ENCODE data around the gene FOXP2. TPM values are rescaled to one million over a fixed set of nuclear protein-coding genes. Genes with fewer than 3 reads are reported as not detected.

FOXP2 gene
- total RNA-seq, 2 experiments from 2014 or later = not detected

DNA sequence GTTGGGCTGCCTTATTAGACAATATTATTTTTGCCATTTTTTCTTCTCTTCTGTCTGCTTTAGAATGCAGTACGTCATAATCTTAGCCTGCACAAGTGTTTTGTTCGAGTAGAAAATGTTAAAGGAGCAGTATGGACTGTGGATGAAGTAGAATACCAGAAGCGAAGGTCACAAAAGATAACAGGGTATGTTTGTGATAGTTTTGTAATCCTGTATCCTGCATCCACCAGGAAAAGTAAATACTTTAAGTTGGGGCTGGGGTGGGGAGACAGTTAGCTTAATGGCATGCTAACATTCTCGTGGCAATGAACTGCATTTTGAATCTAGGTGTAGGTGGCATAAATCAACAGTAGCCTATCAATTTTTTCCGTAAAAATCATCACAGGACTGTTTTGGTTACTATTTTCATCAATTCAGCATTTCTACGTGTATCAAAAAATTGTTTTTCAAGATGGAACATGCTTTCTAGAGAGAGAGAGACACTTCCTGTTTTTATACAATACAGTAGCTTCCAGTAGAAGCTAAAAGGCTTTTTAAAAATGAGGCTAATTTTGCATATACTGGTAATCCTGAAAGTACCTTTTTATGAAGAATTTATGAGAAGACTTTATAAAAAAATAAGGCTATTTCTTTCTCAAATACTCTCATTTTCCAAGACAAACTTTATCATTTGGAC lies 247.5 kb downstream of the FOXP2 start:
- Histone ChIP-seq H3K4me1 (ENCODE audit: insufficient read depth, low read length, poor library complexity, severe bottlenecking) (no peaks in the 10 kb centered on the region), H3K79me2 (ENCODE audit: insufficient read depth, low read depth, low read length) (no peaks in the 10 kb centered on the region), H3K36me3 (ENCODE audit: insufficient read depth, low read length) (no peaks in the 10 kb centered on the region), H3K9me2 (ENCODE audit: insufficient read depth, low read length) (no peaks in the 10 kb centered on the region), H3K27ac (ENCODE audit: low read depth, low read length, poor library complexity, severe bottlenecking) (no peak overlapping the region), H3K9me3 (ENCODE audit: low read length) (no peaks in the 10 kb centered on the region), H2AFZ (ENCODE audit: low read length) (no peak overlapping the region), H3K4me2 (ENCODE audit: low read length) (no peak overlapping the region), H3K4me3 (ENCODE audit: low read depth, low read length, poor library complexity, severe bottlenecking) (no peak overlapping the region), H4K20me1 (ENCODE audit: insufficient read depth, low read length) (no peaks in the 10 kb centered on the region)
- ChIA-PET POLR2A (interaction anchor here (1.0 kb wide), 1 partner anchor 8 kb away, joined by 4 read pairs; no protein-coding TSS in a partner anchor), CTCF (ENCODE audit: unreplicated experiment) (no interaction called here)
- no peak for DNase-seq (ENCODE audit: low spot score)
- TF ChIP-seq, protein P1, sequence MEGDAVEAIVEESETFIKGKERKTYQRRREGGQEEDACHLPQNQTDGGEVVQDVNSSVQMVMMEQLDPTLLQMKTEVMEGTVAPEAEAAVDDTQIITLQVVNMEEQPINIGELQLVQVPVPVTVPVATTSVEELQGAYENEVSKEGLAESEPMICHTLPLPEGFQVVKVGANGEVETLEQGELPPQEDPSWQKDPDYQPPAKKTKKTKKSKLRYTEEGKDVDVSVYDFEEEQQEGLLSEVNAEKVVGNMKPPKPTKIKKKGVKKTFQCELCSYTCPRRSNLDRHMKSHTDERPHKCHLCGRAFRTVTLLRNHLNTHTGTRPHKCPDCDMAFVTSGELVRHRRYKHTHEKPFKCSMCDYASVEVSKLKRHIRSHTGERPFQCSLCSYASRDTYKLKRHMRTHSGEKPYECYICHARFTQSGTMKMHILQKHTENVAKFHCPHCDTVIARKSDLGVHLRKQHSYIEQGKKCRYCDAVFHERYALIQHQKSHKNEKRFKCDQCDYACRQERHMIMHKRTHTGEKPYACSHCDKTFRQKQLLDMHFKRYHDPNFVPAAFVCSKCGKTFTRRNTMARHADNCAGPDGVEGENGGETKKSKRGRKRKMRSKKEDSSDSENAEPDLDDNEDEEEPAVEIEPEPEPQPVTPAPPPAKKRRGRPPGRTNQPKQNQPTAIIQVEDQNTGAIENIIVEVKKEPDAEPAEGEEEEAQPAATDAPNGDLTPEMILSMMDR (conservative IDR thresholded peaks at IDR 0.05; ENCODE audit: low read length) = no peak
- no peak for TF ChIP-seq EZH2phosphoT487 (IDR thresholded peaks at IDR 0.05; ENCODE audit: borderline replicate concordance, low read depth, low read length)
- no TSS peak for BruUV-seq (replicated peaks)
- intact Hi-C loops (cut with micrococcal nuclease; ENCODE audit: unreplicated experiment) = no loop called here

DNA sequence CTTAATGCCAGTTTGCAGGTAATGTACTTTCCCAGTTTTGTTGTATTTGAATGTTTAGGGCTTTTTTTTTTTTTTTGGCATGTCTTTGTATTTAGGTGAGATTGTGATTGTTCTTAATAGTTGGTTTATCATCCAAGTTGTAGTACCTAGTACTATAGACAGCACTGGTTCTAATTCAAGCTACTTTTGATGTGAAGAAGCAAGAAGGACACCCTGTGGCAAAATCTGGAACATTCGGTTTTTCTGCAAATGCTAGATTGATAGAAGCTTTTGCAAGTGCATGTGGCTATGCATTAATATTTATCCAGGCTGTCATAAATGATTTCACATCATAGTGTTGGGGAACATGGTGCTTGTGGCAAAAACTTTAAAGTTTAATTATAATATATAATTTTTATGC lies 248.9 kb downstream of the FOXP2 start:
- H3K9me3 ChIP-seq (ENCODE audit: low read length) = no peaks in the 10 kb centered on the region
- no peaks in the 10 kb centered on the region for H3K79me2 ChIP-seq (ENCODE audit: insufficient read depth, low read depth, low read length)
- intact Hi-C loops (cut with micrococcal nuclease; ENCODE audit: unreplicated experiment) = no loop called here
- H3K4me3 ChIP-seq (ENCODE audit: low read depth, low read length, poor library complexity, severe bottlenecking) = no peak overlapping the region
- H3K9me2 ChIP-seq (ENCODE audit: insufficient read depth, low read length) = no peaks in the 10 kb centered on the region
- peak; percentile 1 for DNase-seq (ENCODE audit: low spot score)
- no peaks in the 10 kb centered on the region for H4K20me1 ChIP-seq (ENCODE audit: insufficient read depth, low read length)
- ChIA-PET CTCF (ENCODE audit: unreplicated experiment) (no interaction called here), POLR2A (interaction anchor here (0.7 kb wide), 1 partner anchor 21 kb away, joined by 5 read pairs; no protein-coding TSS in a partner anchor)
- no peaks in the 10 kb centered on the region for H3K4me1 ChIP-seq (ENCODE audit: insufficient read depth, low read length, poor library complexity, severe bottlenecking)
- BruUV-seq (replicated peaks) = no TSS peak
- TF ChIP-seq, protein P1 (conservative IDR thresholded peaks at IDR 0.05; ENCODE audit: low read length) = peak; percentile 46
- TF ChIP-seq EZH2phosphoT487 (IDR thresholded peaks at IDR 0.05; ENCODE audit: borderline replicate concordance, low read depth, low read length) = no peak
- H2AFZ ChIP-seq (ENCODE audit: low read length) = no peak overlapping the region
- no peak overlapping the region for H3K27ac ChIP-seq (ENCODE audit: low read depth, low read length, poor library complexity, severe bottlenecking)
- H3K36me3 ChIP-seq (ENCODE audit: insufficient read depth, low read length) = no peaks in the 10 kb centered on the region
- H3K4me2 ChIP-seq (ENCODE audit: low read length) = no peak overlapping the region

DNA sequence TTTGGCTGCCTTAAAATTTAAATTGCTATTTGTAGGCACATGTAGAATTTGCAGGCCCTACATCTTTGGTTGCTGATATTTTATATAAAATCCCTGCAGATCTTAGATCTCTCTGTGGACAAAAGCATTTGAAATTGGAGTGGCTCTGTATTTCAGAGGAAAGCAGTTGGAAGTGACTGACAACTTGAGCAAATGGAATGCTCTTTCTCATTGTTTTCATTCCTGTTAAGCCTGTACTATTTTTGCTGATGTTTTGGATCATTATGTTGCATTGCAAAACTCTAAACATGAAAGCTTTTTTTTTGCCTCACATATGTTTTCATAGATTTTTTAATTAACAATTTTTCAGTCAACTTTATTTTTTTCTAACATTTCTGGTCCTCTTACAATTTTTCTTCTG lies 256.1 kb downstream of the FOXP2 start:
- no peaks in the 10 kb centered on the region for H3K9me2 ChIP-seq (ENCODE audit: insufficient read depth, low read length)
- no peak overlapping the region for H3K4me2 ChIP-seq (ENCODE audit: low read length)
- no peaks in the 10 kb centered on the region for H3K4me1 ChIP-seq (ENCODE audit: insufficient read depth, low read length, poor library complexity, severe bottlenecking)
- POLR2A ChIA-PET = interaction anchor here (1.0 kb wide), 1 partner anchor 9 kb away, joined by 4 read pairs; no protein-coding TSS in a partner anchor
- no peaks in the 10 kb centered on the region for H3K79me2 ChIP-seq (ENCODE audit: insufficient read depth, low read depth, low read length)
- no peaks in the 10 kb centered on the region for H4K20me1 ChIP-seq (ENCODE audit: insufficient read depth, low read length)
- H3K9me3 ChIP-seq (ENCODE audit: low read length) = no peaks in the 10 kb centered on the region
- no peak overlapping the region for H2AFZ ChIP-seq (ENCODE audit: low read length)
- no peak overlapping the region for H3K27ac ChIP-seq (ENCODE audit: low read depth, low read length, poor library complexity, severe bottlenecking)
- H3K4me3 ChIP-seq (ENCODE audit: low read depth, low read length, poor library complexity, severe bottlenecking) = no peak overlapping the region
- no TSS peak for BruUV-seq (replicated peaks)
- DNase-seq (ENCODE audit: low spot score) = no peak
- H3K36me3 ChIP-seq (ENCODE audit: insufficient read depth, low read length) = no peaks in the 10 kb centered on the region
- CTCF ChIA-PET (ENCODE audit: unreplicated experiment) = no interaction called here
- intact Hi-C loops (cut with micrococcal nuclease; ENCODE audit: unreplicated experiment) = no loop called here
- no peak for TF ChIP-seq EZH2phosphoT487 (IDR thresholded peaks at IDR 0.05; ENCODE audit: borderline replicate concordance, low read depth, low read length)
- TF ChIP-seq, protein P1 (conservative IDR thresholded peaks at IDR 0.05; ENCODE audit: low read length) = no peak

Measured in OCI-LY7 (cell line).